Left lung (tissue), 10 donors: ENCODE data around the gene OR4D9. TPM values are rescaled to one million over a fixed set of nuclear protein-coding genes. Genes with fewer than 3 reads are reported as not detected.
A peak's percentile ranks its signal among the peaks of the same experiment; 100 is the strongest.
"Not testable (repeated sequence)": the region's sequence is repeated elsewhere in the genome, so short reads cannot be mapped to it uniquely, and the experiment has no call there.

Experiments
- ATAC-seq: fragments of 200-7000 bp; cut with Tn5 transposase; one replicate; pipeline ENCODE4 v1.9.1; 2020; ENCODE audit warnings: moderate library complexity
- DNase-seq, 4 donors: peaks; one replicate each; pipeline ENCODE4 v3.0.0-alpha.2; 2013 to 2020
- H3K27ac ChIP-seq, 2 donors: fragments of 200-600 bp; sonication (generic) in 1 of 2; one replicate each; pipeline versions ENCODE4 v1.5.0 to v1.8.0; 2020 to 2021
- H3K27me3 ChIP-seq, 2 donors: fragments of 200-600 bp; sonication (generic) in 1 of 2; one replicate each; pipeline versions ENCODE4 v1.5.0 to v1.8.0; 2020 to 2021
- H3K36me3 ChIP-seq, 2 donors: fragments of 200-600 bp; sonication (generic) in 1 of 2; one replicate each; pipeline versions ENCODE4 v1.5.0 to v1.8.0; 2020 to 2021
- H3K4me1 ChIP-seq, 2 donors: fragments of 200-600 bp; one replicate each; pipeline ENCODE4 v1.8.0; 2021
- H3K4me3 ChIP-seq, 2 donors: fragments of 200-600 bp; sonication (generic) in 1 of 2; one replicate each; pipeline versions ENCODE4 v1.5.0 to v1.8.0; 2020 to 2021; ENCODE audit warnings: mild to moderate bottlenecking in 1 of 2
- H3K9me3 ChIP-seq, 2 donors: fragments of 200-600 bp; sonication (generic) in 1 of 2; one replicate each; pipeline versions ENCODE4 v1.5.0 to v1.8.0; 2020 to 2021
- CTCF ChIP-seq, 2 donors: fragments of 200-600 bp; sonication (generic) in 1 of 2; IDR thresholded peaks; one replicate each; pipeline versions ENCODE4 v1.5.0 to v1.8.0; 2021; ENCODE audit warnings: antibody characterized with exemption in 2 of 2
- intact Hi-C, 2 donors: fragments of 100-400 bp; cut with DNase I; formaldehyde crosslinking; loops; one replicate each; pipeline versions ENCODE4 v1.11.2 to v1.14.2; 2022
- polyA plus RNA-seq, 6 donors: library from polyadenylated mRNA; unstranded; fragments of 120-200 nt; gene quantifications; one replicate each; pipeline ENCODE4 v1.2.1, GENCODE V29; 2013; ENCODE audit not compliant: insufficient read length in 6 of 6
- total RNA-seq, 2 donors: library from RNA; stranded (reverse); fragmentation: NEBNext Ultra II Directional; extraction: Animal tissue kit (Norgen Biotek cat#: 25700); gene quantifications; one replicate each; pipeline ENCODE4 v1.2.1, GENCODE V29; 2021
- donor health status: DM: no; HTN: yes; CAD: no.
- donor health status: DM: no; HTN: no; CAD: no.

The OR4D9 gene
- total and polyA plus RNA-seq, 8 donors = 0.03 to 0.06 (median 0.05) TPM; not detected in 2

GRCh38 chr11:59544869-59545178 is 33.5 kb downstream of the OR4D9 start:
- H3K4me1 ChIP-seq = peaks cover 0 to 22% of the 10 kb centered on the region in 2 donors
- no peak for DNase-seq
- no peak overlapping the region for H3K27ac ChIP-seq
- ATAC-seq = no peak
- no peaks in the 10 kb centered on the region for H3K27me3 ChIP-seq
- H3K36me3 ChIP-seq = no peaks in the 10 kb centered on the region
- H3K4me3 ChIP-seq = no peak overlapping the region
- H3K9me3 ChIP-seq = no peaks in the 10 kb centered on the region
- no peak for TF ChIP-seq CTCF (IDR thresholded peaks at IDR 0.05)
- intact Hi-C loops = no loop called here

- Histone ChIP-seq H3K27me3 (no peaks in the 10 kb centered on the region), H3K4me3 (no peak overlapping the region), H3K4me1 (peaks cover 0 to 28% of the 10 kb centered on the region in 2 donors), H3K9me3 (no peaks in the 10 kb centered on the region), H3K27ac (no peak overlapping the region), H3K36me3 (no peaks in the 10 kb centered on the region)
- intact Hi-C loops = no loop called here
- TF ChIP-seq CTCF (IDR thresholded peaks at IDR 0.05) = no peak
- no peak for DNase-seq
- no peak for ATAC-seq
Measured at GRCh38 chr11:59545179-59546020, 34.1 kb downstream of the OR4D9 start.

- peaks cover 0 to 43% of the 10 kb centered on the region in 2 donors for H3K4me1 ChIP-seq
- intact Hi-C loops, ATAC-seq, DNase-seq, H3K27me3 ChIP-seq, H3K9me3 ChIP-seq, H3K4me3 ChIP-seq, H3K27ac ChIP-seq, H3K36me3 ChIP-seq: not testable (repeated sequence)
Measured at GRCh38 chr11:59547605-59548308, 36.4 kb downstream of the OR4D9 start.

- Histone ChIP-seq H3K27me3 (no peaks in the 10 kb centered on the region), H3K4me1 (peaks cover 0 to 43% of the 10 kb centered on the region in 2 donors), H3K4me3 (no peak overlapping the region), H3K27ac (no peak overlapping the region), H3K9me3 (no peaks in the 10 kb centered on the region), H3K36me3 (no peaks in the 10 kb centered on the region)
- TF ChIP-seq CTCF (IDR thresholded peaks at IDR 0.05) = no peak
- DNase-seq (no peak), ATAC-seq (no peak)
- intact Hi-C loops = no loop called here
Measured at GRCh38 chr11:59548309-59548656, 36.9 kb downstream of the OR4D9 start.

GRCh38 chr11:59550368-59550841 is 39.1 kb downstream of the OR4D9 start:
- peak; percentile 35 to 41 for TF ChIP-seq CTCF (IDR thresholded peaks at IDR 0.05)
- Histone ChIP-seq H3K36me3 (no peaks in the 10 kb centered on the region), H3K9me3 (no peaks in the 10 kb centered on the region), H3K4me3 (peak overlapping the region; percentile 38 to 48), H3K4me1 (peaks cover 0 to 43% of the 10 kb centered on the region in 2 donors), H3K27ac (peak overlapping the region; percentile 69 to 83), H3K27me3 (peaks cover 0 to under 1% of the 10 kb centered on the region in 2 donors)
- DNase-seq (peak; percentile 78 to 95 (median 91)), ATAC-seq (peak; percentile 91)
- intact Hi-C loops = no loop called here
